Nephron (organoid): ENCODE measurements around the gene DRC3.

ENCODE experiments used
- H3K27ac Mint-ChIP-seq, 3 experiments: 2 replicates each; pipeline ENCODE4 v1.8.0; 2020; ENCODE audit warnings: mixed read lengths in 3 of 3, mild to moderate bottlenecking in 2 of 3, moderate library complexity in 1 of 3
- H3K27me3 Mint-ChIP-seq: 2 replicates; pipeline ENCODE4 v1.8.0; 2021; ENCODE audit warnings: low read depth, mild to moderate bottlenecking, moderate library complexity, mixed read lengths
- H3K36me3 Mint-ChIP-seq: 2 replicates; pipeline ENCODE4 v1.8.0; 2020; ENCODE audit warnings: low read depth, mixed read lengths
- H3K4me1 Mint-ChIP-seq: 2 replicates; pipeline ENCODE4 v1.8.0; 2020; ENCODE audit warnings: mixed read lengths
- H3K4me3 Mint-ChIP-seq, 3 experiments: 2 replicates each; pipeline ENCODE4 v1.8.0; 2020; ENCODE audit warnings: mild to moderate bottlenecking in 3 of 3, mixed read lengths in 3 of 3, moderate library complexity in 2 of 3
- H3K9me3 Mint-ChIP-seq: 2 replicates; pipeline ENCODE4 v1.8.0; 2020; ENCODE audit warnings: mixed read lengths
- TF ChIP-seq, protein P1 (sequence below), 3 experiments: fragments of 200-600 bp; sonication (generic); IDR thresholded peaks; one replicate each; pipeline ENCODE4 v1.5.0; 2021; ENCODE audit warnings: antibody characterized with exemption in 3 of 3; ENCODE audit not compliant: unreplicated experiment in 3 of 3

DRC3 gene

DNA sequence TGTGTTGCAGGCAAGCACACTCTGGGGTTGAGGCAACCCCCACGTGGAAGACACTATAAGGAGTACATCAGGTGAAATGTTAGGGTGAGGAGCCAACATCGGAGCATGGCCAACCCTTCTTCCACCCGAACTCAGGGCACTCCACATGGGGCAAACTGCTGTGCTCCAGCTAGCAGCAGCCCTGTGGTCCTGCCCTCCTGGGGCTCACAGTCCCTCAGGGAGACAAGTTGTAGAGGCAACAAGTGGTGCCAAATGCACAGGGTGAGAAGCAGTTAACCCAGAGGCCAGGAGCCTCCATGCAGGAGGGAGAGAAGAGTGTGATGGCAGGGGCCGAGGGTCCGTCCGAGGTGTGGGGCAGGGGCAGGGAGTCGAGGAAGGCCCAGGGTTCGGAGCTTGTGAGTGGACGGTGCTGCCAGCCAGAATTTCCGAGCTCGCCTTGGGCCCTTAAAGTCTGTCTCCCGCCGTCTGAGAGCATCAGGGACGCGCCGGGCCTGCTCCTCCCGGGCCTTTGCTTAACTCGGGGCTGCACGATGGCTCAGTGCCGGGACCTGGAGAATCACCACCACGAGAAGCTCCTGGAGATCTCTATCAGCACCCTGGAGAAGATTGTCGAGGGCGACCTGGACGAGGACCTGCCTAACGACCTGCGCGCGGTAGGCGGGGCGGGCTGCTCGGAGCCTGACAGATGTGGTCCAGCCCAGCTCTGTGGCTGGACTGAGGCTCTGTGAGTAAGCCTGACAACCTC is 34.0 kb downstream of the DRC3 start:
- Mint-ChIP-seq H3K27ac (no peak overlapping the region), H3K9me3 (no peaks in the 10 kb centered on the region), H3K36me3 (peaks cover 11% of the 10 kb centered on the region), H3K4me1 (no peaks in the 10 kb centered on the region), H3K4me3 (no peak overlapping the region), H3K27me3 (peaks cover 5% of the 10 kb centered on the region)
- TF ChIP-seq, protein P1, sequence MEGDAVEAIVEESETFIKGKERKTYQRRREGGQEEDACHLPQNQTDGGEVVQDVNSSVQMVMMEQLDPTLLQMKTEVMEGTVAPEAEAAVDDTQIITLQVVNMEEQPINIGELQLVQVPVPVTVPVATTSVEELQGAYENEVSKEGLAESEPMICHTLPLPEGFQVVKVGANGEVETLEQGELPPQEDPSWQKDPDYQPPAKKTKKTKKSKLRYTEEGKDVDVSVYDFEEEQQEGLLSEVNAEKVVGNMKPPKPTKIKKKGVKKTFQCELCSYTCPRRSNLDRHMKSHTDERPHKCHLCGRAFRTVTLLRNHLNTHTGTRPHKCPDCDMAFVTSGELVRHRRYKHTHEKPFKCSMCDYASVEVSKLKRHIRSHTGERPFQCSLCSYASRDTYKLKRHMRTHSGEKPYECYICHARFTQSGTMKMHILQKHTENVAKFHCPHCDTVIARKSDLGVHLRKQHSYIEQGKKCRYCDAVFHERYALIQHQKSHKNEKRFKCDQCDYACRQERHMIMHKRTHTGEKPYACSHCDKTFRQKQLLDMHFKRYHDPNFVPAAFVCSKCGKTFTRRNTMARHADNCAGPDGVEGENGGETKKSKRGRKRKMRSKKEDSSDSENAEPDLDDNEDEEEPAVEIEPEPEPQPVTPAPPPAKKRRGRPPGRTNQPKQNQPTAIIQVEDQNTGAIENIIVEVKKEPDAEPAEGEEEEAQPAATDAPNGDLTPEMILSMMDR (IDR thresholded peaks at IDR 0.05; ENCODE audit: unreplicated experiment in 3 of 3), result no peak

DNA sequence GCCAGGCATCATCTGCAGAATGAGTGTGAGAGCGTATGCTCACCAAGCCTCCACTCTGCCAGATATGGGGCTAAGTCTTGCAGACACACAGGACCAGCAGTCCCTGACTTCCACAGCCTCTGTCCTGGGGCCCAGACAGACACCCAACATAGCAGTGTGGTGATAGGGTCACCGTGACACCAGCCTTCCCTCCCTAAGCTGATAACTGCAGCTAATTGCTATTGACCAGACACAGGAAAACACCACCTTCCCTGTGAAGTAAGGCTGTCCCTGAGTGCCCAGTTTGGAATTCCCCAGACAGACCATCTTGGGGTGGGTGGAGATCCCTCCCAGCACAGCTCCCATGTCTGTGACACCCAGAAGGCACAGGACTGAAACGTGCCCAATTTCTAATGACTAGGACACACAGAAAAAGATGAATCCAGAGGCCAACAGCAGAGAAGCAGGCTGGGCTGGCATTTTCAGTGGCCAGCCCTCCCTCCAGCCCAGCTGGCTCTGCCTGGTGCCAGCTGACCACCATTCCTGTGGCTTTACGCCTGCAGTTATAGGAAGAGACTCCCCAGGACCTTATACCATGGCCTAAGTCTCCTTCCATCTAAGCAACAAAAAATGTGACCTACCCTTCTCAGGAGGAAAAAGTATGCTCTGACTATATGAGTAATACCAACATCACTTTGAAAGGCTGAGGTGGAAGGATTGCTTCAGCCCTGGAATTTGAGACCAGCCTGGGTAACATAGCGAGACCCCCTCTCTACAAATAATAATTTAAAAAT is 36.0 kb downstream of the DRC3 start:
- no peak overlapping the region for H3K27ac Mint-ChIP-seq
- no peak overlapping the region for H3K4me3 Mint-ChIP-seq
- peaks cover 11% of the 10 kb centered on the region for H3K36me3 Mint-ChIP-seq
- TF ChIP-seq, protein P1 (IDR thresholded peaks at IDR 0.05; ENCODE audit: unreplicated experiment in 3 of 3), result no peak
- no peaks in the 10 kb centered on the region for H3K4me1 Mint-ChIP-seq
- H3K9me3 Mint-ChIP-seq, result no peaks in the 10 kb centered on the region
- H3K27me3 Mint-ChIP-seq, result peaks cover 5% of the 10 kb centered on the region

DNA sequence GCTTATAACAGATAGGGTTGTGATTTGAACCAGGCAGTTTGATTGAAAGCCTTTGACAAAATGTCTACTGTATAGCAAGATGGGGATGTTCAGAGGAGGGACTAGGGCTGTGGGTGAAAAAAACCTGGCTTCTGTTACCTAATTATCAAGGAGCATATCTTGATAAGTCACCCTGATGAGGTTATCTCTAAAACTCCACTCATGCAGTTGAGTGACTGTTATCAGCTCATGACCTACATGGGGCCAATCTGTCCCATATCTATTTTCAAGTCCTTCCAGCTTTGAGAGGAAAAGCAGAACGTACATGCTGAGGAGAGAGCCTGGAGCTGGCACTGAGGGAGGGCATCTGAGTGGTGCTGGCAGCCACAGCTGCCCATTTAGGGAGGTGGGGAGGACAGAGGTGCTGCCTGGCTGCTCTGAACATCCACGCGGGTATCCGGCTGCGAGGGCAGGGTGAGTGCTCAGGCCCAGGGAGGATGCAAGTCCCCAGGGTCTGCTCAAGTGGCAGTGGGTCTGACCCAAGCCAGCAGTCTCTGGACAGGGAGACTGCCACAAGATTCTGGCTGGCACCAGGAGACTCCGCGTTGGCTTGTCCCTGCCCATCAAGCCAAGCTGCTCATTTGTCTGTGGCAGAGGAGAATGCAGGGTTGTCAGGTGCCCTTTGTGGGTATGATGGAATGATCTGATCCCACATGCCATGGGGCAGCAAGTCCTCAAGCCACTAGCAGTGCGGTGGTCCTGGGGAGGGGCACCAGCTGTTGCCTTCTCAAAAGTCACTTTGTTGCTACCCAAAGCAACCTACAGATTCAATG is 37.2 kb downstream of the DRC3 start:
- Mint-ChIP-seq H3K4me3 (no peak overlapping the region), H3K9me3 (no peaks in the 10 kb centered on the region), H3K27ac (no peak overlapping the region), H3K36me3 (peaks cover 11% of the 10 kb centered on the region), H3K4me1 (no peaks in the 10 kb centered on the region), H3K27me3 (peaks cover 5% of the 10 kb centered on the region)
- TF ChIP-seq, protein P1 (IDR thresholded peaks at IDR 0.05; ENCODE audit: unreplicated experiment in 3 of 3), result no peak

DNA sequence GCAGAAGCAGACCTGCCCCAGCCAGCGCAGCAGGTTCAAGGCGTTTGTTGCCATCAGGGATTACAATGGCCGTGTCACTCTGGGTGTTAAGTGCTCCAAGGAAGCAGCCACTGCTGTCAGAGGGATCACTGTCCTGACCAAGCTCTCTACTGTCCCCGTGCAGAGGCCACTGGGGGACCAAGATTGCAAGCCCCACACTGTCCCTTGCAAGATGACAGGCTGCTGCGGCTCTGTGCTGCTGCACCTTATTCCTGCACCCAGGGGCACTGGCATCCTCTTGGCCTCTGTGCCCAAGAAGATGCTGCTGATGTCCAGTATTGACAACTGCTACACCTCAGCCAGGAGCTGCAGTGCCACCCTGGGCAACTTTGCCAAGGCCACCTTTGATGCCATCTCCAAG is 38.6 kb downstream of the DRC3 start:
- H3K4me3 Mint-ChIP-seq, result no peak overlapping the region
- H3K9me3 Mint-ChIP-seq, result no peaks in the 10 kb centered on the region
- H3K36me3 Mint-ChIP-seq, result peaks cover 19% of the 10 kb centered on the region
- H3K4me1 Mint-ChIP-seq, result no peaks in the 10 kb centered on the region
- H3K27ac Mint-ChIP-seq, result no peak overlapping the region
- H3K27me3 Mint-ChIP-seq, result peaks cover 4% of the 10 kb centered on the region
- TF ChIP-seq, protein P1 (IDR thresholded peaks at IDR 0.05; ENCODE audit: unreplicated experiment in 3 of 3), result no peak

DNA sequence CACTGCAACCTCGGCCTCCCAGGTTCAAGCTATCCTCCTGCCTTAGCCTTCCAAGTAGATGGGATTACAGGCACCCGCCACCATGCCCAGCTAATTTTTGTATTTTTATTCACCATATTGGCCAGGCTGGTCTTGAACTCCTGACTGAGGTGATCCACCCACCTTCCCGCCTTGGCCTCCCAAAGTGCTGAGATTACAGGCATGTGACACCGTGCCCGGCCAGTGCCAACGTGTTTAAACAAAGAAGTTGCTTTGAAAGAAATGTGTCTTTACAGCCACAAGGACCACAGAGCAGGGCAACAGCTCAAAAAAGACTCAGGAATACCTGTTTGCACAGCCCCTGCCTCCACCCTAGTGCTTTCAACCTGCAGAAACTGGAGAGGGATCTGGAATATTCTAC is 41.3 kb downstream of the DRC3 start:
- Mint-ChIP-seq H3K4me3 (no peak overlapping the region), H3K4me1 (peaks cover 6% of the 10 kb centered on the region), H3K36me3 (peaks cover 23% of the 10 kb centered on the region), H3K9me3 (no peaks in the 10 kb centered on the region), H3K27ac (no peak overlapping the region), H3K27me3 (no peaks in the 10 kb centered on the region)
- TF ChIP-seq, protein P1 (IDR thresholded peaks at IDR 0.05; ENCODE audit: unreplicated experiment in 3 of 3), result no peak
